Activated CD8-positive, alpha-beta T cell treated with anti-CD3 and anti-CD28 coated beads for 36 hours (primary cell): ENCODE measurements around the gene FBXO17. TPM values are rescaled to one million over a fixed set of nuclear protein-coding genes. Genes with fewer than 3 reads are reported as not detected.

Experiments
- ATAC-seq: fragments of 200-7000 bp; cut with Tn5 transposase; one replicate; pipeline ENCODE4 v1.10.0; 2021; ENCODE audit warnings: mild to moderate bottlenecking, moderate library complexity
- CTCF ChIA-PET: fragments of 350-600 bp; sonication (Branson Sonifier 250); formaldehyde crosslinking; loops from one replicate; lab custom pipeline; 2021; ENCODE audit warnings: antibody characterized with exemption; lab: Charles Lee
- POLR2A ChIA-PET: fragments of 350-600 bp; sonication (Branson Sonifier 250); formaldehyde crosslinking; loops from one replicate; lab custom pipeline; 2021; ENCODE audit warnings: antibody characterized with exemption; lab: Charles Lee
- DNase-seq: peaks from one replicate; pipeline ENCODE4 v3.0.0-alpha.2; 2020
- H3K27ac Mint-ChIP-seq: one replicate; pipeline ENCODE4 v1.8.0; 2021; ENCODE audit warnings: mild to moderate bottlenecking, mixed read lengths
- H3K27me3 Mint-ChIP-seq: one replicate; pipeline ENCODE4 v1.8.0; 2021; ENCODE audit warnings: mixed read lengths
- H3K36me3 Mint-ChIP-seq: one replicate; pipeline ENCODE4 v1.8.0; 2021; ENCODE audit warnings: low read depth, mixed read lengths
- H3K4me1 Mint-ChIP-seq: one replicate; pipeline ENCODE4 v1.8.0; 2021; ENCODE audit warnings: low read depth, mixed read lengths
- H3K4me3 Mint-ChIP-seq: one replicate; pipeline ENCODE4 v1.8.0; 2021; ENCODE audit warnings: mild to moderate bottlenecking, moderate library complexity, mixed read lengths
- H3K9me3 Mint-ChIP-seq: one replicate; pipeline ENCODE4 v1.8.0; 2021; ENCODE audit warnings: mixed read lengths
- intact Hi-C: fragments of 100-400 bp; cut with micrococcal nuclease; formaldehyde crosslinking; loops from one replicate; pipeline ENCODE4 v1.10.0; 2022
- total RNA-seq, 2 experiments: library from RNA; stranded (reverse); gene quantifications; one replicate each; pipeline ENCODE4 v1.2.3, GENCODE V29; 2021
- TF ChIP-seq, protein P1 (sequence below): fragments of 200-600 bp; IDR thresholded peaks from one replicate; pipeline ENCODE4 v1.8.0; 2022; ENCODE audit warnings: antibody characterized with exemption, mild to moderate bottlenecking

The FBXO17 gene
- total RNA-seq, 2 experiments from 2014 or later: not detected

GRCh38 chr19:38922482-38922881, 53.1 kb downstream of the FBXO17 start:
- no peak overlapping the region for H3K27ac Mint-ChIP-seq
- peaks cover 25% of the 10 kb centered on the region for H3K36me3 Mint-ChIP-seq
- TF ChIP-seq, protein P1, sequence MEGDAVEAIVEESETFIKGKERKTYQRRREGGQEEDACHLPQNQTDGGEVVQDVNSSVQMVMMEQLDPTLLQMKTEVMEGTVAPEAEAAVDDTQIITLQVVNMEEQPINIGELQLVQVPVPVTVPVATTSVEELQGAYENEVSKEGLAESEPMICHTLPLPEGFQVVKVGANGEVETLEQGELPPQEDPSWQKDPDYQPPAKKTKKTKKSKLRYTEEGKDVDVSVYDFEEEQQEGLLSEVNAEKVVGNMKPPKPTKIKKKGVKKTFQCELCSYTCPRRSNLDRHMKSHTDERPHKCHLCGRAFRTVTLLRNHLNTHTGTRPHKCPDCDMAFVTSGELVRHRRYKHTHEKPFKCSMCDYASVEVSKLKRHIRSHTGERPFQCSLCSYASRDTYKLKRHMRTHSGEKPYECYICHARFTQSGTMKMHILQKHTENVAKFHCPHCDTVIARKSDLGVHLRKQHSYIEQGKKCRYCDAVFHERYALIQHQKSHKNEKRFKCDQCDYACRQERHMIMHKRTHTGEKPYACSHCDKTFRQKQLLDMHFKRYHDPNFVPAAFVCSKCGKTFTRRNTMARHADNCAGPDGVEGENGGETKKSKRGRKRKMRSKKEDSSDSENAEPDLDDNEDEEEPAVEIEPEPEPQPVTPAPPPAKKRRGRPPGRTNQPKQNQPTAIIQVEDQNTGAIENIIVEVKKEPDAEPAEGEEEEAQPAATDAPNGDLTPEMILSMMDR: no peak
- DNase-seq: no peak
- H3K9me3 Mint-ChIP-seq: no peaks in the 10 kb centered on the region
- H3K4me3 Mint-ChIP-seq: no peak overlapping the region
- CTCF ChIA-PET: interaction anchor here (1.4 kb wide), 1 partner anchor 8 kb away, joined by 7 read pairs; the partner anchor contains the start of genes MRPS12 and SARS2
- intact Hi-C loops: no loop called here
- H3K4me1 Mint-ChIP-seq: peaks cover 5% of the 10 kb centered on the region
- no peak for ATAC-seq
- POLR2A ChIA-PET: interaction anchor here (0.6 kb wide), 1 partner anchor 153 kb away, joined by 3 read pairs; no protein-coding TSS in a partner anchor
- H3K27me3 Mint-ChIP-seq: no peaks in the 10 kb centered on the region

- ChIA-PET CTCF (interaction anchor here (1.4 kb wide), 1 partner anchor 8 kb away, joined by 7 read pairs; the partner anchor contains the start of genes MRPS12 and SARS2), POLR2A (interaction anchor here (0.6 kb wide), 1 partner anchor 152 kb away, joined by 3 read pairs; no protein-coding TSS in a partner anchor)
- ATAC-seq: no peak
- no peak overlapping the region for H3K27ac Mint-ChIP-seq
- peaks cover 5% of the 10 kb centered on the region for H3K4me1 Mint-ChIP-seq
- no peaks in the 10 kb centered on the region for H3K27me3 Mint-ChIP-seq
- H3K36me3 Mint-ChIP-seq: peaks cover 25% of the 10 kb centered on the region
- intact Hi-C loops: no loop called here
- DNase-seq: no peak
- H3K4me3 Mint-ChIP-seq: no peak overlapping the region
- no peaks in the 10 kb centered on the region for H3K9me3 Mint-ChIP-seq
- TF ChIP-seq, protein P1: no peak
Measured at GRCh38 chr19:38921420-38922274, 53.9 kb downstream of the FBXO17 start.

- intact Hi-C loops: no loop called here
- ATAC-seq: no peak
- H3K9me3 Mint-ChIP-seq: no peaks in the 10 kb centered on the region
- H3K36me3 Mint-ChIP-seq: peaks cover 25% of the 10 kb centered on the region
- H3K27me3 Mint-ChIP-seq: no peaks in the 10 kb centered on the region
- no peak for DNase-seq
- H3K4me3 Mint-ChIP-seq: no peak overlapping the region
- TF ChIP-seq, protein P1: no peak
- no peak overlapping the region for H3K27ac Mint-ChIP-seq
- ChIA-PET CTCF (interaction anchor here (1.4 kb wide), 1 partner anchor 9 kb away, joined by 7 read pairs; the partner anchor contains the start of genes MRPS12 and SARS2), POLR2A (interaction anchor here (1.7 kb wide), 1 partner anchor 20 kb away, joined by 6 read pairs; the partner anchor contains the start of gene NFKBIB)
- peaks cover 5% of the 10 kb centered on the region for H3K4me1 Mint-ChIP-seq
Measured at GRCh38 chr19:38920602-38921419, 54.7 kb downstream of the FBXO17 start.

DNA sequence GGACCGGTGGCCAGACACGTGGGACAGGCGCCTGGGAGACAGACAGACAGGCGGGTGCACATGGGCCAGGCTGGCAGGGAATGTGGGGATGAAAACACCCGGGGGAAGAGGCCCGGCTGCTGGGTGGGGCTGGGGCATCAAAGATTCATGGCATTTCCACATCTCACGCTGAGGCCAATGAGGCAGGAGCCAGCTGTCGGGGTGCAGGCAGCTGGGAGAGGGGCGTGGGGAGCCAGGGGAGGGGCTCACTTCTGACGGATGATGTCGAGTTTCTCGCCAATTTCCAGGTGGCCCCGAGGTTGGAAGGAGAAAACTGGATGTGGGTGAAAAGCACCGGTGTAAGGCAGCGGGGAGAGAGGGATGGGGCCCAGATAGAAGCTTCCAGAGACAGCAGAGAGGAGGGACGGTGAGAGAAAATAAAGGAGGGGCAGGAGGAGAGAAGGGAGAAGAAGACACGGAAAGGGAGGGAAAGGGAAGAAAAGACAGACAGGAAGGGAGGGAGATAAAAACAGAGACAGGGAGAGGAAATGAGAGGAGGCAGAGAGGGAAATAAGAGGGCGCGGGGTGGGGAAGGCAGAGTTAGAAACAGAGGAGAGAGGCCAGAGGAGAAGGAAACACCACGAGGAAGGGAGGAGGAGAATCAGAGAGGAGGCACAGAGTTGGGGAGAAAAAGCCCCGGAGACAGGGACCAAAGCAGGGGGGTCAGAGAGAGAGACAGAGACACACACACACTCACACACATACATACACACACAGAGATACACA, 55.5 kb downstream of the FBXO17 start:
- Mint-ChIP-seq H3K27me3 (no peaks in the 10 kb centered on the region), H3K4me1 (peaks cover 5% of the 10 kb centered on the region), H3K9me3 (no peaks in the 10 kb centered on the region), H3K4me3 (no peak overlapping the region), H3K36me3 (peaks cover 21% of the 10 kb centered on the region), H3K27ac (no peak overlapping the region)
- TF ChIP-seq, protein P1: no peak
- CTCF ChIA-PET: interaction anchor here (3.7 kb wide), 1 partner anchor 10 kb away, joined by 15 read pairs; the partner anchor contains the start of genes MRPS12 and SARS2
- DNase-seq (no peak), ATAC-seq (no peak)
- POLR2A ChIA-PET: interaction anchor here (1.7 kb wide), 1 partner anchor 20 kb away, joined by 6 read pairs; the partner anchor contains the start of gene NFKBIB
- intact Hi-C loops: no loop called here
